ENCODE results near the gene SRRT. TPM values are rescaled to one million over a fixed set of nuclear protein-coding genes. Genes with fewer than 3 reads are reported as not detected.

Gene SRRT
- total and polyA plus RNA-seq, 2 of the 4 experiments (the other 2 are of a cell fraction) = 41.4 to 93.5 TPM

GRCh38 chr7:100837099-100837836 is 37.6 kb upstream of the SRRT start (continued):
- TF ChIP-seq, protein P1, sequence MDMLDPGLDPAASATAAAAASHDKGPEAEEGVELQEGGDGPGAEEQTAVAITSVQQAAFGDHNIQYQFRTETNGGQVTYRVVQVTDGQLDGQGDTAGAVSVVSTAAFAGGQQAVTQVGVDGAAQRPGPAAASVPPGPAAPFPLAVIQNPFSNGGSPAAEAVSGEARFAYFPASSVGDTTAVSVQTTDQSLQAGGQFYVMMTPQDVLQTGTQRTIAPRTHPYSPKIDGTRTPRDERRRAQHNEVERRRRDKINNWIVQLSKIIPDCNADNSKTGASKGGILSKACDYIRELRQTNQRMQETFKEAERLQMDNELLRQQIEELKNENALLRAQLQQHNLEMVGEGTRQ (IDR thresholded peaks at IDR 0.05; ENCODE audit: low read depth, low read length) = peak; percentile 98

DNA sequence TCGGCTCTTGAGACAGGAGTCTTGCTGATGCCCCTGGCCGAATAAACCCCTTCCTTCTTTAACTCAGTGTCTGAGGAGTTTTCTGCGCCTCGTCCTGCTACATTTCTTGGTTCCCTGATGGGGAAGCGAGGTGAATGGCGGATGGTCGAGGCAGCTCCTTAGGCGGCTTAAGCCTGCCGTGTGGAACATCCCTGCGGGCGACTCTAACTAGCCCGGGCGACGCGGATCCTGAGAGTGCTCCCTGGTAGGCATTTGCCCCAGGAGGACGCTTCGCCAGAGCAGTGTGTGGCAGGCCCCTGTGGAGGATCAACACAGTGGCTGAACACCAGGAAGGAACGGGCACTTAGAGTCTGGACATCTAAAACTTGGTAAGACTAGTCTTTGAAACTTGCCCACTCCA is 35.5 kb upstream of the SRRT start:
- ChIA-PET POLR2A (ENCODE audit: unreplicated experiment) (interaction anchor here (0.6 kb wide), 1 partner anchor 413 kb away, joined by 3 read pairs; no protein-coding TSS in a partner anchor), CTCF (no interaction called here)
- DNase-seq (no peak), ATAC-seq (ENCODE audit: low read depth) (no peak)
- Histone ChIP-seq H3K4me2 (ENCODE audit: low read depth, low read length) (no peak overlapping the region), H3K23ac (ENCODE audit: low read depth, low read length) (no peak overlapping the region), H3K18ac (ENCODE audit: low read depth, low read length) (no peak overlapping the region), H4K8ac (ENCODE audit: low read depth in 2 of 2, low read length in 2 of 2) (no peak overlapping the region), H3K9ac (ENCODE audit: low read depth, low read length) (no peak overlapping the region), H2AFZ (replicated peaks; ENCODE audit: low read length, poor library complexity) (no peak overlapping the region), H3K27me3 (ENCODE audit: control insufficient read depth, insufficient read depth, low read length) (no peaks in the 10 kb centered on the region), H3K4me1 (ENCODE audit: control insufficient read depth, insufficient read depth, low read length) (no peaks in the 10 kb centered on the region), H2BK15ac (ENCODE audit: low read depth, low read length) (no peak overlapping the region), H3K27ac (ENCODE audit: insufficient read depth, low read length) (no peak overlapping the region), H3K4me3 (ENCODE audit: insufficient read depth, low read depth, low read length) (no peak overlapping the region), H4K91ac (ENCODE audit: insufficient read depth, low read depth, low read length) (no peak overlapping the region), H3K56ac (ENCODE audit: extremely low read depth, insufficient read depth, low read length) (no peak overlapping the region), H3K36me3 (ENCODE audit: control insufficient read depth, insufficient read depth, low read length) (no peaks in the 10 kb centered on the region), H3K9me3 (ENCODE audit: control insufficient read depth, insufficient read depth, low read length) (no peaks in the 10 kb centered on the region), H4K20me1 (ENCODE audit: insufficient read depth, low read length) (no peaks in the 10 kb centered on the region), H2BK5ac (ENCODE audit: low read depth, low read length, poor library complexity, severe bottlenecking) (no peak overlapping the region), H3K79me1 (ENCODE audit: low read depth in 1 of 2, low read length in 2 of 2) (no peaks in the 10 kb centered on the region; a peak in 1 of 4 replicates), H3K9me1 (ENCODE audit: insufficient read depth, low read length) (no peaks in the 10 kb centered on the region; the same call in 1 of the 2 replicates), H2AK9ac (replicated peaks; ENCODE audit: low read depth, low read length, poor library complexity) (no peak overlapping the region), H2AK5ac (ENCODE audit: low read depth, low read length) (no peak overlapping the region), H2BK120ac (ENCODE audit: low read depth, low read length) (no peak overlapping the region), H3K14ac (replicated peaks; ENCODE audit: low read depth, low read length) (no peak overlapping the region), H4K5ac (ENCODE audit: low read depth, low read length) (no peak overlapping the region), H3K4ac (ENCODE audit: low read depth, low read length) (no peak overlapping the region), H2BK20ac (ENCODE audit: low read depth, low read length) (no peak overlapping the region)
- no TSS peak for BruUV-seq (replicated peaks)
- dilution Hi-C loops (cut with HindIII; ENCODE audit: low sequenced_read_pairs, unreplicated experiment) (no loop called here), intact Hi-C loops (cut with micrococcal nuclease) (loop anchor here (5.0 to 10.0 kb wide), 2 partner anchors 37 to 255 kb away; partner anchors contain the start of genes FBXO24 and LRCH4), in situ Hi-C loops (cut with MboI; ENCODE audit: low sequenced_read_pairs) (no loop called here)
- 96% methylated on average over 13 of the region's 18 CpGs; no CpG with 5 or more reads in 1 of the 2 experiments for WGBS, 2 experiments (ENCODE audit: extremely low coverage in 2 of 2, insufficient read length in 1 of 2)
- no peak for TF ChIP-seq SMC3 (IDR thresholded peaks at IDR 0.05; ENCODE audit: low read depth, low read length)
- no peak for TF ChIP-seq FOS (IDR thresholded peaks at IDR 0.05; ENCODE audit: low read depth, low read length)
- no peak for TF ChIP-seq POLR2A (IDR thresholded peaks at IDR 0.05; ENCODE audit: low read depth, low read length)
- no peak for TF ChIP-seq RCOR1 (IDR thresholded peaks at IDR 0.05; ENCODE audit: insufficient replicate concordance, low read length)
- no peak for TF ChIP-seq MAZ (IDR thresholded peaks at IDR 0.05; ENCODE audit: borderline replicate concordance, low read depth, low read length)
- TF ChIP-seq NFE2L2 (IDR thresholded peaks at IDR 0.05; ENCODE audit: low read depth, low read length) = no peak
- TF ChIP-seq BHLHE40 (IDR thresholded peaks at IDR 0.05; ENCODE audit: low read depth, low read length) = no peak
- TF ChIP-seq RFX5 (IDR thresholded peaks at IDR 0.05; ENCODE audit: low read depth, low read length) = no peak
- TF ChIP-seq ELK1 (IDR thresholded peaks at IDR 0.05; ENCODE audit: borderline replicate concordance, low read depth, low read length) = no peak
- no peak for TF ChIP-seq CEBPB (IDR thresholded peaks at IDR 0.05; ENCODE audit: low read depth, low read length)
- no peak for TF ChIP-seq CTCF (conservative IDR thresholded peaks at IDR 0.05; ENCODE audit: low read depth, low read length)
